K562 (cell line): ENCODE measurements around the gene MYBPHL. TPM values are rescaled to one million over a fixed set of nuclear protein-coding genes. Genes with fewer than 3 reads are reported as not detected.

ENCODE experiments used
- CBX5 ChIP-seq: IDR thresholded peaks from 2 replicates; pipeline ENCODE4 v1.6.1; 2014; ENCODE audit warnings: low read depth, borderline replicate concordance
- CC2D1A ChIP-seq: fragments of 450-650 bp; IDR thresholded peaks from 2 replicates; pipeline ENCODE4 v1.6.1; 2017; ENCODE audit warnings: mild to moderate bottlenecking
- CREBBP ChIP-seq: IDR thresholded peaks from one replicate; pipeline ENCODE4 v1.6.1; 2012; ENCODE audit warnings: low read depth, mild to moderate bottlenecking, control low read depth, inconsistent platforms, low read length
- CTBP1 ChIP-seq: fragments of 450-650 bp; IDR thresholded peaks from 2 replicates; pipeline ENCODE4 v1.6.1; 2016; ENCODE audit warnings: borderline replicate concordance
- E2F1 ChIP-seq: sonication (generic); formaldehyde crosslinking; IDR thresholded peaks from 2 replicates; pipeline ENCODE4 v1.8.1; 2023; ENCODE audit warnings: mild to moderate bottlenecking, missing genetic modification reagents, moderate library complexity
- ESRRB ChIP-seq: fragments of 250-450 bp; sonication (Bioruptor Pico); IDR thresholded peaks from 2 replicates; pipeline ENCODE4 v1.5.0; 2020; ENCODE audit warnings: mild to moderate bottlenecking, moderate library complexity, borderline replicate concordance
- FIP1L1 ChIP-seq: fragments of 200-400 bp; formaldehyde crosslinking; IDR thresholded peaks from 2 replicates; pipeline ENCODE4 v1.6.1; 2018; ENCODE audit warnings: mild to moderate bottlenecking, low read depth, low read length; ENCODE audit not compliant: poor library complexity, severe bottlenecking
- IFI16 ChIP-seq: fragments of 250-450 bp; sonication (Bioruptor Pico); IDR thresholded peaks from 2 replicates; pipeline ENCODE4 v2.1.2; 2022; ENCODE audit warnings: mild to moderate bottlenecking, inconsistent platforms
- MECOM ChIP-seq: fragments of 250-450 bp; sonication (Bioruptor Pico); IDR thresholded peaks from 2 replicates; pipeline ENCODE4 v1.8.0; 2022; ENCODE audit warnings: inconsistent platforms
- MYC ChIP-seq, 2 experiments: fragments of 250-450 bp in 1 of 2; sonication (Bioruptor Pico) in 1 of 2; IDR thresholded peaks; 2 replicates each; pipeline versions ENCODE4 v1.5.1 to v1.6.1; 2012 to 2021; ENCODE audit warnings: low read depth in 2 of 2, borderline replicate concordance in 1 of 2, improper control_type of control experiment in 1 of 2, low read length in 1 of 2, mild to moderate bottlenecking in 1 of 2, moderate library complexity in 1 of 2
- POLR2AphosphoS2 ChIP-seq: IDR thresholded peaks from 2 replicates; pipeline ENCODE4 v1.6.1; 2012; ENCODE audit warnings: low read length, improper control_type of control experiment
- PYGO2 ChIP-seq: fragments of 450-650 bp; IDR thresholded peaks from 2 replicates; pipeline ENCODE4 v1.6.1; 2016; ENCODE audit warnings: mild to moderate bottlenecking, missing genetic modification characterization, moderate library complexity, missing compliant biosample characterization
- RB1 ChIP-seq: fragments of 450-650 bp; IDR thresholded peaks from 2 replicates; pipeline ENCODE4 v1.6.1; 2017; ENCODE audit warnings: low read depth, mild to moderate bottlenecking
- RBFOX2 ChIP-seq: fragments of 200-400 bp; formaldehyde crosslinking; IDR thresholded peaks from 2 replicates; pipeline ENCODE4 v1.6.1; 2017; ENCODE audit warnings: low read depth, mild to moderate bottlenecking, low read length, moderate library complexity
- RERE ChIP-seq: sonication (generic); formaldehyde crosslinking; IDR thresholded peaks from 2 replicates; pipeline ENCODE4 v1.8.0; 2023; ENCODE audit warnings: missing genetic modification reagents, mild to moderate bottlenecking, borderline replicate concordance
- SNRNP70 ChIP-seq: fragments of 200-400 bp; formaldehyde crosslinking; optimal IDR thresholded peaks from 2 replicates; pipeline ENCODE3; 2017; ENCODE audit warnings: low read depth, low read length
- TBL1XR1 ChIP-seq, 2 experiments: IDR thresholded peaks; 2 replicates each; pipeline ENCODE4 v1.6.1; 2012; ENCODE audit warnings: improper control_type of control experiment in 2 of 2, low read length in 2 of 2, mild to moderate bottlenecking in 1 of 2
- USF2 ChIP-seq: sonication (generic); formaldehyde crosslinking; IDR thresholded peaks from 2 replicates; pipeline ENCODE4 v1.5.0; 2020; ENCODE audit warnings: missing genetic modification reagents
- ZNF174 ChIP-seq: fragments of 250-450 bp; sonication (Bioruptor Pico); IDR thresholded peaks from 2 replicates; pipeline ENCODE4 v1.4.0; 2020; ENCODE audit warnings: mild to moderate bottlenecking
- ZNF197 ChIP-seq: fragments of 200-800 bp; sonication (Bioruptor generic); IDR thresholded peaks from 2 replicates; pipeline ENCODE4 v1.6.1; 2016; ENCODE audit warnings: low read depth, missing genetic modification characterization, missing compliant biosample characterization
- ZNF384 ChIP-seq: IDR thresholded peaks from 2 replicates; pipeline ENCODE4 v1.6.1; 2012; ENCODE audit warnings: low read depth, low read length, improper control_type of control experiment
- polyA plus RNA-seq, 8 experiments: library from polyadenylated mRNA; depleted of rRNA in 4 of 8; stranded (reverse) in 5 of 8; unstranded in 3 of 8; fragments of >200 nt; fragmentation: Nextera tagmentation in 2 of 8; fragmentation: Illumina TruSeq in 1 of 8; extraction: Ambion mirVana in 2 of 8; extraction: Trizol in 1 of 8; gene quantifications; 2 replicates each; pipeline versions ENCODE4 v1.2.1 to v1.2.3, GENCODE V29; 2011 to 2014; ENCODE audit warnings: inconsistent platforms in 1 of 8, missing spikeins in 1 of 8
- total RNA-seq, 7 experiments: library from RNA; depleted of rRNA in 6 of 7; stranded (reverse); fragments of >200 nt in 6 of 7; fragmentation: Illumina TruSeq in 2 of 7; extraction: Trizol in 2 of 7; gene quantifications; 2 replicates each; pipeline versions ENCODE4 v1.2.1 to v1.2.3, GENCODE V29; 2011 to 2021; ENCODE audit warnings: low replicate concordance in 1 of 7

The MYBPHL gene
- total and polyA plus RNA-seq, 9 of the 15 experiments (the other 6 are each of a cell fraction or from before 2014, with no cell fraction given), result 0.20 to 1.9 (median 0.33) TPM

- TF ChIP-seq FIP1L1 (peak; percentile 90), MECOM (CRISPR knock-in tag) (no peak), ZNF197 (CRISPR knock-in tag) (no peak), SNRNP70 (no peak), RB1 (peak; percentile 91), TBL1XR1 (IDR thresholded peaks at IDR 0.05; ENCODE audit: low read length in 2 of 2) (peak; percentile 52 to 73; a peak in 3 of 4 replicates), MYC (IDR thresholded peaks at IDR 0.05; ENCODE audit: low read depth, low read length) (peak; percentile 82), MYC (CRISPR knock-in tag; IDR thresholded peaks at IDR 0.05; ENCODE audit: borderline replicate concordance, low read depth) (no peak), RERE (CRISPR knock-in tag) (no peak), ZNF384 (peak; percentile 52; the same call in 1 of the 2 replicates), CC2D1A (peak; percentile 91), ZNF174 (CRISPR knock-in tag) (no peak), PYGO2 (no peak), ESRRB (CRISPR knock-in tag) (no peak), CBX5 (peak; percentile 71; the same call in 1 of the 2 replicates), CREBBP (no peak), E2F1 (CRISPR knock-in tag) (peak; percentile 96), CTBP1 (peak; percentile 99), POLR2AphosphoS2 (no peak), RBFOX2 (peak; percentile 59), IFI16 (CRISPR knock-in tag) (no peak), USF2 (CRISPR knock-in tag) (no peak; the same call in 1 of the 2 replicates)
Observed at GRCh38 chr1:109263597-109264378, 43.0 kb downstream of the MYBPHL start (continued).
